ENCODE data around the gene RHEBL1.
"Not testable (repeated sequence)": the region's sequence is repeated elsewhere in the genome, so short reads cannot be mapped to it uniquely, and the experiment has no call there.

RHEBL1 gene

GRCh38 chr12:49088932-49089330 is 19.2 kb upstream of the RHEBL1 start:
- no peak for DNase-seq

GRCh38 chr12:49088150-49088931 is 18.6 kb upstream of the RHEBL1 start:
- peak; percentile 75 for DNase-seq

GRCh38 chr12:49086116-49086515 is 16.3 kb upstream of the RHEBL1 start:
- no peak for DNase-seq

GRCh38 chr12:49084438-49084837 is 14.7 kb upstream of the RHEBL1 start:
- DNase-seq = no peak

- DNase-seq = no peak
Observed at GRCh38 chr12:49079793-49080192, 10.0 kb upstream of the RHEBL1 start.

- no peak for DNase-seq
Observed at GRCh38 chr12:49070971-49071370, 1.2 kb upstream of the RHEBL1 start.

- no peak for DNase-seq
Observed at GRCh38 chr12:49068879-49069506, 786 bp downstream of the RHEBL1 start.

- DNase-seq = no peak
Observed at GRCh38 chr12:49066120-49066519, 3.7 kb downstream of the RHEBL1 start.

- DNase-seq = no peak
Observed at GRCh38 chr12:49064767-49065152, 5.0 kb downstream of the RHEBL1 start.

GRCh38 chr12:49061916-49062315 is 7.9 kb downstream of the RHEBL1 start:
- DNase-seq = not testable (repeated sequence)

- DNase-seq = no peak
Observed at GRCh38 chr12:49061157-49061650, 8.6 kb downstream of the RHEBL1 start.

GRCh38 chr12:49060237-49061156 is 9.3 kb downstream of the RHEBL1 start, which contains the start of gene KMT2D:
Gene KMT2D (minus strand): TSS chr12:49060794. CDS start chr12:49055324, 5,470 bp downstream.
- DNase-seq = peak; percentile 87

GRCh38 chr12:49059299-49060171 is 10.2 kb downstream of the RHEBL1 start:
- DNase-seq = no peak

GRCh38 chr12:49059045-49059298 is 10.8 kb downstream of the RHEBL1 start:
- no peak for DNase-seq

GRCh38 chr12:49058366-49059044 is 11.3 kb downstream of the RHEBL1 start:
- DNase-seq = no peak

GRCh38 chr12:49057888-49058287 is 11.9 kb downstream of the RHEBL1 start:
- DNase-seq = no peak

GRCh38 chr12:49055978-49056754 is 13.6 kb downstream of the RHEBL1 start:
- DNase-seq = peak; percentile 41

- no peak for DNase-seq
Observed at GRCh38 chr12:49055092-49055491, 14.7 kb downstream of the RHEBL1 start.

GRCh38 chr12:49054524-49054923 is 15.3 kb downstream of the RHEBL1 start:
- DNase-seq = no peak

GRCh38 chr12:49054096-49054495 is 15.7 kb downstream of the RHEBL1 start:
- DNase-seq = no peak
